Adrenal gland (tissue), 5 donors: ENCODE results near the gene CTU1.

Experiments
- POLR2A ChIP-seq, 2 donors: fragments of 450-650 bp; IDR thresholded peaks; one replicate each; pipeline ENCODE4 v1.6.1; 2017; ENCODE audit warnings: antibody characterized with exemption in 2 of 2, mild to moderate bottlenecking in 2 of 2, moderate library complexity in 1 of 2
- TF ChIP-seq, protein P1 (sequence below), 6 experiments: fragments of 450-650 bp in 4 of 6; fragments of 200-600 bp in 2 of 6; sonication (generic) in 1 of 6; IDR thresholded peaks; 1 replicate in 5 of 6; 2 replicates in 1 of 6; pipeline versions ENCODE4 v1.5.1 to v1.8.0; 2016 to 2021; ENCODE audit warnings: antibody characterized with exemption in 6 of 6, mild to moderate bottlenecking in 2 of 6, moderate library complexity in 1 of 6
- donor health status: DM: no; HTN: no; CAD: no.

DNA sequence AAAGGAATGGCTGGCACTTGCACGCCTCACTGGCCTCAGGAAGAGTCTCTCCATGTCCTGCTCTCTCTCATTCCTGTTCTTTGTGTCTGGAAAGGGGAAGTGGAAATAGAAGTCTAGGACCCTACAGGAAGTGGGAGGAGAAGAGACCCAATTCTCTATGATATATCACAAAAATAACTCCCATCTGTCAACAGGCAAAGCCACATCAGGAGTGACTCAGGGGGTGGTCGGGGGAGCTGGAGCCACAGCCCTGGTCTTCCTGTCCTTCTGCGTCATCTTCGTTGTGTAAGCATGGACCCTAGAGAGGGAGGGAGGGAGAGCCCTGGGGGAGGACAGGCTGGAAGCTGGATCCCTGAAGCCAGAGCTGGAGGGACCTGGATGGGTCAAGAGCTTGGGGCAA, 19.5 kb upstream of the CTU1 start:
- TF ChIP-seq, protein P1, sequence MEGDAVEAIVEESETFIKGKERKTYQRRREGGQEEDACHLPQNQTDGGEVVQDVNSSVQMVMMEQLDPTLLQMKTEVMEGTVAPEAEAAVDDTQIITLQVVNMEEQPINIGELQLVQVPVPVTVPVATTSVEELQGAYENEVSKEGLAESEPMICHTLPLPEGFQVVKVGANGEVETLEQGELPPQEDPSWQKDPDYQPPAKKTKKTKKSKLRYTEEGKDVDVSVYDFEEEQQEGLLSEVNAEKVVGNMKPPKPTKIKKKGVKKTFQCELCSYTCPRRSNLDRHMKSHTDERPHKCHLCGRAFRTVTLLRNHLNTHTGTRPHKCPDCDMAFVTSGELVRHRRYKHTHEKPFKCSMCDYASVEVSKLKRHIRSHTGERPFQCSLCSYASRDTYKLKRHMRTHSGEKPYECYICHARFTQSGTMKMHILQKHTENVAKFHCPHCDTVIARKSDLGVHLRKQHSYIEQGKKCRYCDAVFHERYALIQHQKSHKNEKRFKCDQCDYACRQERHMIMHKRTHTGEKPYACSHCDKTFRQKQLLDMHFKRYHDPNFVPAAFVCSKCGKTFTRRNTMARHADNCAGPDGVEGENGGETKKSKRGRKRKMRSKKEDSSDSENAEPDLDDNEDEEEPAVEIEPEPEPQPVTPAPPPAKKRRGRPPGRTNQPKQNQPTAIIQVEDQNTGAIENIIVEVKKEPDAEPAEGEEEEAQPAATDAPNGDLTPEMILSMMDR (IDR thresholded peaks at IDR 0.05), result no peak
- peak; percentile 27 to 32 for TF ChIP-seq POLR2A (IDR thresholded peaks at IDR 0.05)
